GM18526 (cell line): ENCODE measurements around the gene CFAP92.

Experiments
- POLR2A ChIP-seq: IDR thresholded peaks from 3 replicates; pipeline ENCODE4 v1.6.1; 2011; ENCODE audit not compliant: insufficient read length; ENCODE audit errors: extremely low read depth

Gene CFAP92

GRCh38 chr3:128993461-128994172 is at the start of gene CFAP92:
Gene CFAP92 (minus strand): TSS chr3:128994076. CDS start chr3:128993304, 772 bp downstream.
- TF ChIP-seq POLR2A = no peak

GRCh38 chr3:129040579-129041300 is 46.9 kb upstream of the CFAP92 start:
- TF ChIP-seq POLR2A = no peak

DNA sequence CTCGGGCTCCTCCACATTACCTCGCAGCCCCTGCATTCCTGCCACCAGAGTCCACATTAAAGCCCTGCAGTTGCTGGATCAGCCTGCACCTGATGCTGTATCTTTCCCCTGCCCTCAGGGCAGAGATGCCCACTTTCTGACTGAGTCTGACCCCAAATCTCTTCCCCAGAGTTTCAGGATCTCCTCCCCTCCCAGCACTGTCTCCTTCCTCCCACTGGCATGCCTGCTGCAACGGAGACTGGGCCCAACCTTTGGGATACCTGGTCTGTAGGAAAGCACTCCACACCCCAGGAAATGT is 46.1 kb upstream of the CFAP92 start:
- TF ChIP-seq POLR2A = no peak

DNA sequence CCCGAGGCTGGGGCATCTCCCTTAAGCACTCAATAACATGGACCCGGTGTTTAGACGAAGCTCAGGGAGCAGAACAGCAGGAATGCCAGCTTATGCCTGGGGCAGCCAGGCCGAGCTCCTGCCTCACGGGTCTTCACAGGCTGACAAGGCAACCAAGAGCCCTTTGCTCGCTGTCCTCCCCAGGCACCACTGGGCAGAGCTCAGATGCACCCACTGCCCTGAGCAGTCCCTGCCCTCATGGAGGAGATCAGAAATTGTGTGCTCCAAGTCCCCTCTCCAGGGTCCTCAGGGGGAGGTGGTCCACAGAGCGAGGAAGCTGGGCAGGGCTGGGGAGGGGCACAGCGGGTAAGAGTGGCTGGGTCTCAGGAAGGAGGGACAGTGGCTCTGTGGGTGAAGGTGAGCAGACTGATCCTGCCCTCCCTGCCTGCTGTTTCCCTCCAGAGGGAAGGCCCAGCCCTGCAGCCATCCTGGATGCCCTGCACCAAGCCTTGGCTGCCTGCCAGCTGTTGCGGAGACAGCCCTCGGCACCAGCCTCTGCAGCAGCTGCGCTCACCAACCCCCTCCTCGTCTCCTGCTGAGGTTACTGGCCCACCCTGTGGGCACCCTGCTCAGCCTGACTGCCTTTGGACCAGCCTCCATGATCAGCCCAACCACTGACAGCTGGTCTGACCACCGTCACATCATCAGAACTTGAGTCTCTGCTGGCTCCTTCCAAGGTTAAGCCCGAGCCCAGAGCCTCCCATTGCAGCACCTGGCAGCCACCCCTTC is 45.6 kb upstream of the CFAP92 start:
- TF ChIP-seq POLR2A = no peak

DNA sequence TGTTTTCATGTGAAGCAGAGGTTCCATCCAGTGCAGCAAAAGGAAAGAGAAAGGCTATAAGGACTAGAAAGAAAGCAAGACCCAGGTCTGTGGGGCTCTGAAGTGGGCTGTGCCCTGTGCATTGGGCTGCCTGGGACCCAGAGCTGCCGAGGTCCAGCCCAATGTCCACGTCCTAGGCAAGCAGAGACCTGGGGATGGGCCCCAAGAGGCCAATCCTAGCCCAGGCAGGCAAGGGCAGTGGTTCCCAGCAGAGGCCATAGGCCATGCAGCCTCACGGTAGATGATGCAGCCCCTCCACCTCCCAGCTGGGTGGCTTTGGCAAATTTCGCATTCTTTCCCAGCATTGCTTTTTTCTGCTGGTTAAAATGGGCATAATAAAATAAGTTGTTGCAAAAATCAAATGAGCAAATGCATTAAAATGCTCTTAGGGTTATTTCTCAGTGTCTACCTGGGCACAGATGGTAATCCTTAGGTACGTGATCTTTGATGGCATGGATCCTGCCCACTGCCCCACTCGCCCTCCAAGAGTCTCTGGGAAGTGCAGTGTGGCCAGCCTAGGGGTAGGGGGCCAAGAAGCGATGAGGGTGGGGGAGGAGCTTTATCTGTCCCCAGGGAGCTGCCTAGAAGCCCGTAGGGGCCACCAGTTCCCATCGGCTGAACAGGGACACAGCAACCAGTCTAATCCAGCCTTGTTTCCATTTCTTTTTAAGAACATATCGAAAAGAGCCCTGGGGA is 44.4 kb upstream of the CFAP92 start:
- no peak for TF ChIP-seq POLR2A

- TF ChIP-seq POLR2A = no peak
Observed at GRCh38 chr3:129037093-129037419, 43.2 kb upstream of the CFAP92 start.

- TF ChIP-seq POLR2A = no peak
Observed at GRCh38 chr3:129036222-129037092, 42.6 kb upstream of the CFAP92 start.

GRCh38 chr3:129035360-129036221 is 41.7 kb upstream of the CFAP92 start:
- TF ChIP-seq POLR2A = no peak

GRCh38 chr3:129034642-129035041 is 40.8 kb upstream of the CFAP92 start:
- no peak for TF ChIP-seq POLR2A

- no peak for TF ChIP-seq POLR2A
Observed at GRCh38 chr3:129033633-129034321, 39.9 kb upstream of the CFAP92 start.

GRCh38 chr3:129033151-129033550 is 39.3 kb upstream of the CFAP92 start:
- TF ChIP-seq POLR2A = no peak

DNA sequence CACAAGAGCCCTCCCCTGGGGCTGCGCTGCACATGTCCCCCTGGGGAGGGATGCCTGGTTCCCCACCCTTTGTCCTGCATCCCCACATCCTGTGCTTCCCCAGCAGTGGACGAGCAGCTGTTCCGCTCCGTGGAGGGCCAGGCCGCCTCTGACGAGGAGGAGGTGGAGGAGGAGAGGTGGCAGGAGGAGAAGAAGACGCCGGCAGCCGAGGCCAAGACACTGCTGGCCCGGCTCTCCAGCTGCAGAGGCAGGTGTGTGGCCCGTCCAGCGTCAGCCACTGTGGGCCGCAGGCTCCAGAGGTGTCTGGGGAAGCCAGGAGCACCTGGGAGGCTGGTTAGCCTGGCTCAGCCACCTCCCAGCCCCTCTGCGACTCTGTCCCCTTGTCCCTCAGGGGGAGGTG is 38.8 kb upstream of the CFAP92 start:
- no peak for TF ChIP-seq POLR2A
